NCI-H1694 (cell line): Measurements from ENCODE around the gene MTA1.
A peak's percentile ranks its signal among the peaks of the same experiment; 100 is the strongest.

Source experiments
- DNase-seq: peaks from one replicate; lab custom pipeline; 2025; lab: John Stamatoyannopoulos, UW

The MTA1 gene

GRCh38 chr14:105445901-105446845, 26.5 kb downstream of the MTA1 start:
- no peak for DNase-seq

- no peak for DNase-seq
Measured at GRCh38 chr14:105446971-105447370, 27.3 kb downstream of the MTA1 start.

- no peak for DNase-seq
Measured at GRCh38 chr14:105447651-105448640, 28.3 kb downstream of the MTA1 start.

- DNase-seq, result peak; percentile 92
Measured at GRCh38 chr14:105448706-105449111, 29.1 kb downstream of the MTA1 start.

GRCh38 chr14:105449276-105450122, 29.9 kb downstream of the MTA1 start:
- DNase-seq, result no peak

- no peak for DNase-seq
Measured at GRCh38 chr14:105450123-105450505, 30.5 kb downstream of the MTA1 start.

GRCh38 chr14:105450864-105451720, 31.5 kb downstream of the MTA1 start:
- DNase-seq, result no peak

GRCh38 chr14:105452963-105453362, 33.3 kb downstream of the MTA1 start:
- no peak for DNase-seq

GRCh38 chr14:105453847-105454246, 34.2 kb downstream of the MTA1 start:
- DNase-seq, result no peak

GRCh38 chr14:105455086-105455640, 35.5 kb downstream of the MTA1 start:
- DNase-seq, result no peak

GRCh38 chr14:105455766-105456660, 36.4 kb downstream of the MTA1 start:
- DNase-seq, result no peak

GRCh38 chr14:105456736-105457617, 37.4 kb downstream of the MTA1 start:
- no peak for DNase-seq

- no peak for DNase-seq
Measured at GRCh38 chr14:105458010-105458409, 38.4 kb downstream of the MTA1 start.

GRCh38 chr14:105458571-105458970, 38.9 kb downstream of the MTA1 start:
- no peak for DNase-seq

GRCh38 chr14:105460116-105460515, 40.5 kb downstream of the MTA1 start:
- DNase-seq, result no peak

GRCh38 chr14:105460616-105461015, 41.0 kb downstream of the MTA1 start:
- DNase-seq, result no peak

- DNase-seq, result no peak
Measured at GRCh38 chr14:105461903-105462302, 42.3 kb downstream of the MTA1 start.

- no peak for DNase-seq
Measured at GRCh38 chr14:105464501-105464900, 44.9 kb downstream of the MTA1 start.
